Activated CD4-positive, alpha-beta memory T cell treated with anti-CD3 and anti-CD28 coated beads, Interleukin-2, amount 10 ng/mL, durations not matched to agents 7 days and 5 days (primary cell): ENCODE data around the gene FAM20A. TPM values are rescaled to one million over a fixed set of nuclear protein-coding genes. Genes with fewer than 3 reads are reported as not detected.

Experiments
- CTCF ChIA-PET: fragments of 350-600 bp; sonication (Branson Sonifier 250); formaldehyde crosslinking; loops from one replicate; lab custom pipeline; 2021; ENCODE audit warnings: antibody characterized with exemption, inconsistent platforms; lab: Charles Lee
- POLR2A ChIA-PET: fragments of 350-600 bp; sonication (Branson Sonifier 250); formaldehyde crosslinking; loops from one replicate; lab custom pipeline; 2021; ENCODE audit warnings: antibody characterized with exemption; lab: Charles Lee
- DNase-seq: peaks from one replicate; pipeline ENCODE4 v3.0.0-alpha.2; 2020
- H3K27ac Mint-ChIP-seq: one replicate; pipeline ENCODE4 v1.8.0; 2021; ENCODE audit warnings: mild to moderate bottlenecking, mixed read lengths
- H3K27me3 Mint-ChIP-seq: one replicate; pipeline ENCODE4 v1.8.0; 2021; ENCODE audit warnings: mixed read lengths
- H3K36me3 Mint-ChIP-seq: one replicate; pipeline ENCODE4 v1.8.0; 2021; ENCODE audit warnings: low read depth, mixed read lengths
- H3K4me1 Mint-ChIP-seq: one replicate; pipeline ENCODE4 v1.8.0; 2021; ENCODE audit warnings: mixed read lengths
- H3K4me3 Mint-ChIP-seq: one replicate; pipeline ENCODE4 v1.8.0; 2021; ENCODE audit warnings: mild to moderate bottlenecking, mixed read lengths
- H3K9me3 Mint-ChIP-seq: one replicate; pipeline ENCODE4 v1.8.0; 2021; ENCODE audit warnings: mixed read lengths
- total RNA-seq, 2 experiments: library from RNA; stranded (reverse); gene quantifications; one replicate each; pipeline ENCODE4 v1.2.3, GENCODE V29; 2021

FAM20A gene
- total RNA-seq, 2 experiments from 2014 or later = not detected

DNA sequence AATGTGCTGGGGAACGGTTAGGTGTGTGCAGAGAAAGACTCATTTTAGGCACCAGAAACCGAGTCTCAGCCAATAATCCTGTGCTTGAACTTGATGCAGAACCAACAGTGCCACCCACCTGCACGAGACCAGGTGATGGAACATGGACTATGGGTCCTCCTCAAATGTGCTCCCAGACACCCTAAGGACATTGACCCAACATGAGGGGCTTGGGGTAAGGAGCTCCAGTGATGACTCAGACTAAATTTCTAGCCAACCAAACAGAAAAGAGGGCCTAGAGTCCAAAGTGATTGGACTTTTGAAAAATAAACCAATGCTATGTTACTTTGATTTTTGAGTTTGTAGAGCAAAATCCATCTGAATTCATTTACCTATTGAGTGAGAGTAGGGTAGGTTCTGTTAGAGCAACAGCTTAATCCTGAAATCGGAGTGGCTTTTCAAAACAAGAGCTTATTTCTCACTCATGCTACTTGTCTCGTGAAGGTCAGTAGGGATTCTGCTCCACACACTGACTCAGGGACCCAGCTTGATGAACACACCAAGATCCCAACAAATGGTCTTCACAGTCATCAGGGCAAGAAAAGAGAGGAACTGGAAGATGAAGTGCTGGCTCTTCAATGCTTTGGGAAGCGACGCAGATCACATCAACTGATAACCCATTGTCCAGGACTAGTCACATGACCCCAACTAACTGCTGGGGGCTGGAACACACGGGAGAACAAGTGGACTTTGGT, 21.8 kb downstream of the FAM20A start:
- Mint-ChIP-seq H3K9me3 (no peaks in the 10 kb centered on the region), H3K4me3 (no peak overlapping the region), H3K27ac (no peak overlapping the region), H3K36me3 (no peaks in the 10 kb centered on the region), H3K4me1 (no peaks in the 10 kb centered on the region), H3K27me3 (peaks cover 2% of the 10 kb centered on the region)
- no peak for DNase-seq
- ChIA-PET POLR2A (no interaction called here), CTCF (interaction anchor here (0.6 kb wide), 1 partner anchor 389 kb away, joined by 3 read pairs; no protein-coding TSS in a partner anchor)

DNA sequence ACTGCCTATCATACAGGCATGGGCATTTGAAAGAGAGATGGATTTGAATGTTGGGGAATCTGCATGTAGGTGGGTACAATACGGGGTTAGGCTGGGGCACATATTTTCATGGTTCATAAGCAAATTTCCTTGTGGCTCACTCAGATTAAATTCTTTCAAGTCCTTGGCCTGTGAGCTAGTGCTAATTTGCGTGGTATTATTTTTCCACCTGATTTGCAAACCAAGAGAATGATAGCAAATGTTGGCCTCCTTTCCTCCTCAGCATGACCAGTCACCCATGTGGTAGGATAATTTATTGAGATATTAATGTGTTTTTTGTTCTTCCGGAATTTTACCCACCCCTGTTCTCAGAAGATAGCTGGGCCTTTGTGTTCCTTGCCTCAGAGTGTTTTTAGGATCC, 22.9 kb downstream of the FAM20A start:
- CTCF ChIA-PET = no interaction called here
- Mint-ChIP-seq H3K36me3 (no peaks in the 10 kb centered on the region), H3K27ac (no peak overlapping the region), H3K4me3 (no peak overlapping the region), H3K4me1 (no peaks in the 10 kb centered on the region), H3K9me3 (no peaks in the 10 kb centered on the region), H3K27me3 (peaks cover 2% of the 10 kb centered on the region)
- POLR2A ChIA-PET = no interaction called here
- DNase-seq = no peak

DNA sequence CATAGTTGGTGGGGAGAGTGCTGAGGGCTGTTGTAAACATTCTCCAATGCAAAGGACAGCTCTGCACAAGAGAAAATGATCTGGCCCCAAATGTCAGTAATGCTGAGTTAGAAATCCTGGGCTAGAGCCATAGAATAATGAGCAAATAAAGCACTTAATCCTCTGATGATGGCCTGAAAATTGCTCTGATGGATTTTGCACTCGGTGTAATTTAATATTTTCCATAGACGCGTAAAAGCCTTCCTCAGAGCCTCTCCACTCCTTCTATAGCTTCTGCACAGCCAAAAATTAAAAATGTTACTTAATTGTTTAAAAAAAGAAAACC, 23.7 kb downstream of the FAM20A start:
- H3K9me3 Mint-ChIP-seq = no peaks in the 10 kb centered on the region
- H3K27ac Mint-ChIP-seq = no peak overlapping the region
- no peak overlapping the region for H3K4me3 Mint-ChIP-seq
- ChIA-PET CTCF (no interaction called here), POLR2A (no interaction called here)
- H3K27me3 Mint-ChIP-seq = peaks cover 2% of the 10 kb centered on the region
- no peak for DNase-seq
- H3K36me3 Mint-ChIP-seq = no peaks in the 10 kb centered on the region
- H3K4me1 Mint-ChIP-seq = no peaks in the 10 kb centered on the region

DNA sequence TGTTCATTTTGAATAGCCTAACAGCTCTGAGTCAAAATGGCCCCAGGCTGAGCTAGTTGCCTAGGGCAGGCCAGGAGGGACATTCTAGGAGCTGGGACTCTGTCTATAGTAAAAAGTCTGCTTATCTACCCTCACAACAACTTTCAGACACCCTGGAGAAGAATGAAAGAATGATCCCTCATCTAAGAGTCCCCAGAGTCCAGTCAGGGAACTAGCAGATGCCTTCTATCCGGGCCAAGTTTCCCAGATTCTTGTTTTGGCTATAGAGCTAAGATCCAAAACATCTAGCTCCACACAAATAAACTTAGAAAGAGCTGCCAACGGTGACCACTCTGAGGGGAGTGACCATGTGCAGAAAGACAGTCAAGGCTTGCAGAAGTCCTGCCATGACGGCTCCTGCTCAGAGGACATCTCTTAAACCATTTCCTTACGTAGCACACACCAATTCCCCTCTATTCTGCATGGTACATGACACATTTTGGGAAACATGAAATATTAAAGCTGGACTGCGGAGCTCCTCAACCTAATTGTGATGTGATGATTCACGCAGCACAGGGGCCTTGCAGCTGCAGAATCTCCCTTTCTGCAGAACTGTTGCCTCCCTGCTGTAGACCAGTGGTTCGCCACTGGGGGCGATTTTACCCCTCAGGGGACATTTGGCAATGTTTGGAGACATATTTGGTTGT, 24.2 kb downstream of the FAM20A start:
- Mint-ChIP-seq H3K9me3 (no peaks in the 10 kb centered on the region), H3K27ac (no peak overlapping the region), H3K27me3 (peaks cover 2% of the 10 kb centered on the region), H3K4me1 (no peaks in the 10 kb centered on the region), H3K36me3 (no peaks in the 10 kb centered on the region), H3K4me3 (no peak overlapping the region)
- CTCF ChIA-PET = no interaction called here
- POLR2A ChIA-PET = no interaction called here
- no peak for DNase-seq

DNA sequence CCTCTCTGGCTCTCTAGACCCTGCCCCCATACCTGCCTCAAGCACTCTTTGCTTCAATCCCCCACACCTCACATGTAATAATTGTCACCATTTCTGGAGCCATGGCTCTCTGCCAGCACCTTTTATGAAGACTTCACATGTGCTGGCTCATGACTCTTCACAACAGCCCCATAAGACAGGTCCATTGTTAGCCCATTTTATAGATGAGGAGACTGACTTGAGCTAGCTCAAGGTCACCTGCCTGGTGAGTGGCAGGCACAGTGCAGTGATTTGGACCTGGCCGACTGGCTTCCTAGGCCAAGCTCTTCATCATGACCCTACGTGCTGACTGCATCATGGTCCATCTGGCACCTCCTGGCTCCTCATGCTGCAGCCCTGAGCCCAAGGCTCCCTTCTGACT, 25.0 kb downstream of the FAM20A start:
- no peak for DNase-seq
- H3K9me3 Mint-ChIP-seq = no peaks in the 10 kb centered on the region
- ChIA-PET CTCF (no interaction called here), POLR2A (no interaction called here)
- no peaks in the 10 kb centered on the region for H3K36me3 Mint-ChIP-seq
- no peak overlapping the region for H3K27ac Mint-ChIP-seq
- peaks cover 2% of the 10 kb centered on the region for H3K27me3 Mint-ChIP-seq
- no peaks in the 10 kb centered on the region for H3K4me1 Mint-ChIP-seq
- no peak overlapping the region for H3K4me3 Mint-ChIP-seq

DNA sequence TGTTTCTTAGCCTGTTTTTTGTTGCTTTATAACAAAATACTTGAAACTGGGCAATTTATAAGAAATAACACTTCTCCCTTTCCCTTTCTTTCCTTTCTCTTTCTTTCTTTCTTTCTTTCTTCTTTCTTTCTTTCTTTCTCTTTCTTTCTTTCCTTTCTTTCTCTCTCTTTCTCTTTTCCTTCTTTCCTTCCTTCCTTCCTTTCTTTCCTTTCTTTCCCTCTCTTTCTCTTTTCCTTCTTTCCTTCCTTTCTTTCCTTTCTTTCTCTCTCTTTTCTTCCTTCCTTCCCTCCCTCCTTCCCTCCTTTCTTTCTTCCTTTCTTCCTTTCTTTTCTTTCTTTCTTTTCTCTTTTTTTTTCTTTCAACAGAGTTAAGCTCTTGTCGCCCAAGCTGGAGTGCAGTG, 27.8 kb downstream of the FAM20A start:
- POLR2A ChIA-PET = no interaction called here

DNA sequence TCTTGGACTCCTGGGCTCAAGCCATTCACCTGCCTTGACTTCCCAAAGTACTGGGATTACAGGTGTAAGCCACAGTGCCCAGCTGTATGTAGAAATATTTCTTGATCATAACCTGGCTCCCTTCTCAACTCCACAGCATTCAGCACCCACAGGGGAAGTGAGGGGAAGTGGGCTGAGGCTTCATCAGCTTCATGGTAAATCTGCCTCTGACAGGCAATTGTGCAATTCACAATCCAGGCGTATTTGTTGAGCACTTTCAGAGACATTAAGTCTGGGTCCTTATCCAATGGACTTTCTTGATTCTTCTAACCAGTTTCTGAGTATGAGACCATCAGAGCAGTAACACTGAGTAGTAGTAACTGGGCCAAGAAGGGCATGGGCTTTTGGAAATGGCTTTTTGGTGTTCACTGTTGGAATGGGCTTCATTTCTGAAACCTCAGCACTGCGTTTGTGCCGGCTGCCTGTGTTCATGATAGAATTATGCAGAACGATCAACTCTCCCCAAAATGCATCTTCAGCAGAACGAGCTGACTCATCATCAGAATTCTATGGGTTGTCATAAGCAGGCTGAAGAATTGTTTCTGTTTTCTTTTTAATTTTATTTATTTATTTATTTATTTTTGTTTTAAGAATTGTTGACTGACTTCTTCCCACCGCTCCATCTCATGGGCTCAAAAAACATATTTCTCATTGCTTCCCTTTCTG, 28.9 kb downstream of the FAM20A start:
- ChIA-PET CTCF (no interaction called here), POLR2A (no interaction called here)
- Mint-ChIP-seq H3K4me3 (no peak overlapping the region), H3K27ac (no peak overlapping the region), H3K9me3 (no peaks in the 10 kb centered on the region), H3K36me3 (no peaks in the 10 kb centered on the region), H3K27me3 (peaks cover 6% of the 10 kb centered on the region), H3K4me1 (no peaks in the 10 kb centered on the region)
- no peak for DNase-seq

More for the DNA sequence above, 27.8 kb downstream of the FAM20A start:
- H3K27me3 Mint-ChIP-seq = peaks cover 4% of the 10 kb centered on the region
- DNase-seq = no peak
- CTCF ChIA-PET = no interaction called here
- H3K4me1 Mint-ChIP-seq = no peaks in the 10 kb centered on the region
- H3K27ac Mint-ChIP-seq = no peak overlapping the region
- no peaks in the 10 kb centered on the region for H3K36me3 Mint-ChIP-seq
- H3K4me3 Mint-ChIP-seq = no peak overlapping the region
- no peaks in the 10 kb centered on the region for H3K9me3 Mint-ChIP-seq

DNA sequence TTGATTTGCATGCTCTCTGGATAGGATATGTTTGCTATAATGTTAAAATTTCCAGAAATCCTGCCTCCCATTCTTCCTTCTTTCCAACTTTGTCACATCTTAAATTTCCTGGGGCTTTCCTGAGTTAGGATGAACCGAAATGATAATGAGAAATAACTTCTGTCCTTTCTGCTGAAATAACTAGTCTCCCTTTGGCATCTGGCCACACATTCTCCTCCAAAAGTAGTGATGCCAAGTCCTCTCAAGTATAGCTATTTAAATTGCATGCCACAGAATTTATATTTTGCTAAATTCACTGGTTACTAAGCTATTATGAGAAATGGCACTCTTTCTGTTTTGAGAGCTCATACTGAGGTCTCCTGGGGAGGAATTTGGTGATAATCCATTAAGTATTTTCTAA, 30.6 kb downstream of the FAM20A start:
- POLR2A ChIA-PET = interaction anchor here (1.3 kb wide), 1 partner anchor 31 kb away, joined by 4 read pairs; no protein-coding TSS in a partner anchor
- peaks cover 15% of the 10 kb centered on the region for H3K27me3 Mint-ChIP-seq

DNA sequence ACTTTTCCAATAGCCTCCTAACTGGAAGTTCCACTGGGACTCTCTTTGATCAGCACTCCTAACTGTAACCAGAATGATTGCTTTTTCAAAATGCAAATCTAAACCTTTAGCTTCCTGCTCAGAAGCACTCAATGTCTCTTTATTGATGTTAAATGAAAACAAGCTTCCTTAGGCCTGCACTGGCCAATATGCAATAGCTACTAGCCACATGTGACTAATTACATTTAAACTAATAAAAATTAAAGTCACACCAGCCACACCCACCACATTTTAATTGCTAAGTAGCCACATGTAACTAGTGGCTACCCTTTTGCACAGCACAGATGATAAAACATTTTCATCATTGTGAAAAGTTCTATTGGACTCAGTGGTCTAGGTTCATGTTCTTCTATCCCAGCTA, 31.8 kb downstream of the FAM20A start:
- no peak overlapping the region for H3K4me3 Mint-ChIP-seq
- DNase-seq = no peak
- H3K4me1 Mint-ChIP-seq = no peaks in the 10 kb centered on the region
- CTCF ChIA-PET = no interaction called here
- H3K36me3 Mint-ChIP-seq = no peaks in the 10 kb centered on the region
- POLR2A ChIA-PET = no interaction called here
- no peaks in the 10 kb centered on the region for H3K9me3 Mint-ChIP-seq
- peaks cover 15% of the 10 kb centered on the region for H3K27me3 Mint-ChIP-seq
- H3K27ac Mint-ChIP-seq = no peak overlapping the region

More for the DNA sequence above, 30.6 kb downstream of the FAM20A start:
- no peak overlapping the region for H3K4me3 Mint-ChIP-seq
- no peak overlapping the region for H3K27ac Mint-ChIP-seq
- no peak for DNase-seq
- no peaks in the 10 kb centered on the region for H3K9me3 Mint-ChIP-seq
- CTCF ChIA-PET = no interaction called here
- H3K4me1 Mint-ChIP-seq = no peaks in the 10 kb centered on the region
- no peaks in the 10 kb centered on the region for H3K36me3 Mint-ChIP-seq

DNA sequence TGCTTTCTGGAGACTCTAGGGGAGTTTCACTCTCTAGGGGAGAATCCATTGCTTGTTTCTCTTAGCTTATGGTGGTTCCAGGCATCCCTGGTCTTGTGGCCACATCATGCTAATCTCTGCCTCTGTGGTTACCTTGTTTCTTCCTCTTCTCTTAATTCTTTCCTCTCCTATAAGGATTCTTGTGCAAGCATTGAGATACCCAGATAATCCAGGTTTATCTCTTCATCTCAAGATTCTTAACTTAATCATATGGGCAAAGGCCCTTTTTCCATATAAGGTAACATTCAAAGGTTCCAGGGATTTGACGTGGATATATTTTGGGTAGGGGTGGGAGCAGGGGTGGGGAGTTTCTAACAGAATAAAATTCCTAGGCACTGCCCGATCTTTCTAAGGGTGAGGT, 32.6 kb downstream of the FAM20A start:
- no peak for DNase-seq
- Mint-ChIP-seq H3K27ac (no peak overlapping the region), H3K4me3 (no peak overlapping the region), H3K9me3 (no peaks in the 10 kb centered on the region), H3K27me3 (peaks cover 15% of the 10 kb centered on the region), H3K4me1 (no peaks in the 10 kb centered on the region), H3K36me3 (no peaks in the 10 kb centered on the region)
- ChIA-PET CTCF (no interaction called here), POLR2A (no interaction called here)

DNA sequence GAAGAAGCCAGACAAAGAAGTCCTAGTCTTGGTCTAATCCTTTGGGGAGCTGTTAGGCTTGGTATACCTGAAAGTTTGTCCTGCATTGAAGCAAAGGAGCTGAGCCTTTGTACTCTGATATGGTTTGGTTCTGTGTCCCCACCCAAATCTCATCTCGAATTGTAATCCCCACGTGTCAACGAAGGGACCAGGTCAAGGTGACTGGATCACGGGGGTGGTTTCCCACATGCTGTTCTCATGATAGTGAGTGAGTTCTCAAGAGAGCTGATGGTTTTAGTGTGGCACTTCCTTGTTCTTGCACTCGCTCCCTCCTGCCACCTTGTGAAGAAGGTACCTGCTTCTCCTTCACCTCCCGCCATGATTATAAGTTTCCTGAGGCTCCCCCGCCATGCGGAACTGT, 33.6 kb downstream of the FAM20A start:
- CTCF ChIA-PET = no interaction called here
- Mint-ChIP-seq H3K4me3 (no peak overlapping the region), H3K36me3 (no peaks in the 10 kb centered on the region), H3K4me1 (no peaks in the 10 kb centered on the region), H3K27ac (no peak overlapping the region), H3K27me3 (peaks cover 15% of the 10 kb centered on the region), H3K9me3 (no peaks in the 10 kb centered on the region)
- no peak for DNase-seq
- POLR2A ChIA-PET = no interaction called here

DNA sequence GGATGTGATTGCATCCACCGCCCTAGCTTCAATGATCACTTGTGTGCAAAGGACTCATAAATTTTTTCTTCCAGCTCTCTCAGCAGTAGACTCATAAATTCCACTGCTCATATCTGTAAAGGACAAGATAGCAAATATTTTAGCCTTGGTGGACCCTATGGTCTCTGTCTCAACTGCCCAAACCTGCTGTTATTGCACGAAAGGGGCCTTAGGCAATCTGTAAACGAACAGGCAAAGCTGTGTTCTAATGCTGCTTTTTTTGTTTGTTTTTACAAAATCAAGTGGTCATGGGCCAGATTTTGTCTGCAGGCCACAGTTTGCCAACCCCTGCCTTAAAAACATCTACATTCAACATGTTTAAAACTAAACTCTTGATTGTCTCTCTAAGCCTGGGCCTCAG, 34.1 kb downstream of the FAM20A start:
- DNase-seq = no peak
- Mint-ChIP-seq H3K27ac (no peak overlapping the region), H3K9me3 (no peaks in the 10 kb centered on the region), H3K27me3 (peaks cover 15% of the 10 kb centered on the region), H3K4me3 (no peak overlapping the region), H3K4me1 (no peaks in the 10 kb centered on the region), H3K36me3 (no peaks in the 10 kb centered on the region)
- ChIA-PET CTCF (no interaction called here), POLR2A (no interaction called here)

DNA sequence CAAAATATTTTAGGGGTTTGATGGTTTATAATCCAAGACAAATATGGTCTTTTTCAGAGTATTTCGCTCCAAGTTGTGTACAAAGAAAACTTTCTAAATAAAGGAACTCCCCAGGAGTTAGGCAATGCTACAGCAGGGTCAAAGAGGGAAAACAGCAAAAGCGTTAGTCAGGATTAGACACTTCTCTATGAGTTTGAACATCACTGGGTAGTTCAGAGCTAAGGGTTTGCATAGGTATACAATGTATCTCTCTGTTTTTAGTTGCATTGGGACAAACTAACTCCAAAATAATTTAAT, 34.8 kb downstream of the FAM20A start:
- POLR2A ChIA-PET = no interaction called here
- Mint-ChIP-seq H3K27ac (no peak overlapping the region), H3K9me3 (no peaks in the 10 kb centered on the region), H3K4me3 (no peak overlapping the region), H3K36me3 (no peaks in the 10 kb centered on the region), H3K4me1 (no peaks in the 10 kb centered on the region), H3K27me3 (peaks cover 15% of the 10 kb centered on the region)
- CTCF ChIA-PET = no interaction called here
- DNase-seq = no peak
